IMR-90 (cell line): ENCODE measurements around the gene SSBP2.

Source experiments
- BHLHE40 ChIP-seq: fragments of 150-350 bp; IDR thresholded peaks from 2 replicates; pipeline ENCODE4 v1.6.1; 2016; ENCODE audit warnings: mild to moderate bottlenecking, low read depth, low read length
- MAZ ChIP-seq: IDR thresholded peaks from 2 replicates; pipeline ENCODE4 v1.6.1; 2012; ENCODE audit warnings: low read depth, mild to moderate bottlenecking, low read length, improper control_type of control experiment, moderate library complexity, borderline replicate concordance
- NFE2L2 ChIP-seq: fragments of 150-350 bp; IDR thresholded peaks from 2 replicates; pipeline ENCODE4 v1.6.1; 2016; ENCODE audit warnings: low read depth, mild to moderate bottlenecking, low read length
- POLR2A ChIP-seq: IDR thresholded peaks from 2 replicates; pipeline ENCODE4 v1.6.1; 2012; ENCODE audit warnings: mild to moderate bottlenecking, low read depth, low read length
- RFX5 ChIP-seq: IDR thresholded peaks from 2 replicates; pipeline ENCODE4 v1.8.0; 2012; ENCODE audit warnings: low read depth, mild to moderate bottlenecking, low read length, moderate library complexity
- TF ChIP-seq, protein P1 (sequence below): conservative IDR thresholded peaks from 2 replicates; pipeline ENCODE4 v1.5.1; 2012; ENCODE audit warnings: mild to moderate bottlenecking, low read depth, low read length, improper control_type of control experiment

DNA sequence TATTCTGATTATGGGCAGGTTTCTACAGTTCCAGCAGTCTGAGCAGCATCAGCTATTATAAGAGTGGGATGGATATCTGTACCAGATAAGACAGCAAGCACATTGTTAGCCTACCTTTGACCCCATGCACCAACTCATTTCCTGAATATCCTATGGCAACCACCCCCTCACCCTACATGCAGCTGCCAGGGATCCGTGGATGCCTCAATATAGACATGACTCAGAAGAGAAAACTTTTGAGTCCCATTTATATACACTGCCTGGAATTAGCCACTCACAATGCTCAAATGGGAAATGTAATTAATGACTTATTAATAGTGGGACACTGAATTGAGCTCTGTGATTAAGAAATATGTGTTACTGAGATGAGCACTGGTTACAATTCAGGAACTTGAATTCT is 124.4 kb downstream of the SSBP2 start:
- TF ChIP-seq POLR2A (no peak), NFE2L2 (no peak), MAZ (no peak), BHLHE40 (peak; percentile 23; the same call in 1 of the 2 replicates), RFX5 (no peak)
- TF ChIP-seq, protein P1, sequence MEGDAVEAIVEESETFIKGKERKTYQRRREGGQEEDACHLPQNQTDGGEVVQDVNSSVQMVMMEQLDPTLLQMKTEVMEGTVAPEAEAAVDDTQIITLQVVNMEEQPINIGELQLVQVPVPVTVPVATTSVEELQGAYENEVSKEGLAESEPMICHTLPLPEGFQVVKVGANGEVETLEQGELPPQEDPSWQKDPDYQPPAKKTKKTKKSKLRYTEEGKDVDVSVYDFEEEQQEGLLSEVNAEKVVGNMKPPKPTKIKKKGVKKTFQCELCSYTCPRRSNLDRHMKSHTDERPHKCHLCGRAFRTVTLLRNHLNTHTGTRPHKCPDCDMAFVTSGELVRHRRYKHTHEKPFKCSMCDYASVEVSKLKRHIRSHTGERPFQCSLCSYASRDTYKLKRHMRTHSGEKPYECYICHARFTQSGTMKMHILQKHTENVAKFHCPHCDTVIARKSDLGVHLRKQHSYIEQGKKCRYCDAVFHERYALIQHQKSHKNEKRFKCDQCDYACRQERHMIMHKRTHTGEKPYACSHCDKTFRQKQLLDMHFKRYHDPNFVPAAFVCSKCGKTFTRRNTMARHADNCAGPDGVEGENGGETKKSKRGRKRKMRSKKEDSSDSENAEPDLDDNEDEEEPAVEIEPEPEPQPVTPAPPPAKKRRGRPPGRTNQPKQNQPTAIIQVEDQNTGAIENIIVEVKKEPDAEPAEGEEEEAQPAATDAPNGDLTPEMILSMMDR, result no peak
